GM18505 (cell line): ENCODE data around the gene OVCA2.

ENCODE experiments used
- ATAC-seq: cut with Tn5 transposase; IDR thresholded peaks from one replicate; pipeline ENCODE4 v1.9.1; 2021; ENCODE audit not compliant: unreplicated experiment
- POLR2A ChIP-seq: IDR thresholded peaks from 4 replicates; pipeline ENCODE4 v1.6.1; 2011; ENCODE audit warnings: borderline replicate concordance; ENCODE audit not compliant: insufficient read depth, insufficient read length; ENCODE audit errors: extremely low read depth

OVCA2 gene

GRCh38 chr17:2022647-2023240 lies 19.1 kb upstream of the OVCA2 start:
- no peak for TF ChIP-seq POLR2A
- no peak for ATAC-seq

- no peak for TF ChIP-seq POLR2A
- ATAC-seq, result no peak
These were observed 18.6 kb upstream of the OVCA2 start for GRCh38 chr17:2023256-2023655.

- no peak for TF ChIP-seq POLR2A
These were observed 17.9 kb upstream of the OVCA2 start for GRCh38 chr17:2023692-2024571.

DNA sequence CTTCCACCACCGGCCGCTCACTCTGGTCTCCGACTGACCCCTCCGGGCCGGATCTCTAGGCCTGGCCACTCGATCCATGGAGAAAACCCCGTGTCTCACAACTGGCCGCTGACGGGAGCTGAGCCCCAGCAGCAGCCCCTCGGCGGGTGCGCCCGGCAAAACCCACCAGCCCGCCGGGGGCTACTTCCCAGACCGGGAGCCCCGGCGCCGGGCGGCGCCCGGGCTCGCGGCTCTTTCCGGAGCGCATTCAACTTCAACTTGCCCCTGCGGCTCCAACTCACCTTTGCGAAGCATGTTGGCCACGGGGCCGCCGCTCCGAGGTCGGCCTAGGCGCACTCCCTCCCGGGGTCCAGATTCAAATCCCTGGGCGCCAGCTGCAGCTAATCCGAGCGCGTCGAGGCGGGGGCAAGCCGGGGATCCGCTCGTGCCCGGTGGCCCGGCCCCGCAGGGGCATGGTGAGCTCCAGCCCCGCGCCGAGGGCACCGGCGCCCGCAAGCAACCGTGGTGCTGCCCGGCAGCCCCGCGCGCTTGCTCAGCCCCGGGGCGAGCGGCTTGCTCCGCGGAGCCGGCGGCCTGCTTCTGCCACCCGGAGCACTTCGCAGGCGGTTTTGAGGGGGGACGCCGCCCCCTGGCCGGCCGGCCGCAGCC lies 17.1 kb upstream of the OVCA2 start:
- no peak for TF ChIP-seq POLR2A
- no peak for ATAC-seq

More at GRCh38 chr17:2023692-2024571, 17.9 kb upstream of the OVCA2 start:
- ATAC-seq, result no peak

DNA sequence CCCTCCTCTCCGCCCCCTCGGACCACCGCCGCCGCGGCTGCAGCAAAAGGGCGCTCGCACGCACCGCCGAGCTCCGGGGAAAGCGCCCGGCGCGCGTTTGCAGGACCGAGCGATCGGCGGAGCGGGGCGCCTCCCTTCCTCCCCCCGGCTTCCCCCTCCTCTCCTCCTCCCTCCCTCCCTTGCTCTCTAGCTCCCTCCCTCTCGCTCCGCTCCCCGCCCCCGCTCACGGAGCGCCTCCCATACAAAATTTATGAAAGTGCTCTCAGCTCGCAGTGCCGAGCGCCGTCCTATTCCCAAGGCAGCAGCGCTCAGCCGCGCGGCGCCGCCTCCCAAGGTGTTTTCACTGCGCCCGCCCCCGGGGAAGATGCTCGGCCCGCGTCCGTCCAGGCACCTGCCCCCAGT lies 16.6 kb upstream of the OVCA2 start, which contains the start of gene RTN4RL1:
Gene RTN4RL1, minus strand, starts transcription at position 115 of the 402 bp plus-strand sequence. CDS start 469 bp downstream, outside the sequence.
- no peak for TF ChIP-seq POLR2A
- ATAC-seq, result no peak

GRCh38 chr17:2025622-2026309 lies 16.1 kb upstream of the OVCA2 start:
- ATAC-seq, result no peak
- TF ChIP-seq POLR2A, result no peak

GRCh38 chr17:2027528-2028233 lies 14.1 kb upstream of the OVCA2 start:
- no peak for ATAC-seq
- no peak for TF ChIP-seq POLR2A

- no peak for ATAC-seq
These were observed 13.6 kb upstream of the OVCA2 start for GRCh38 chr17:2028234-2028614.

DNA sequence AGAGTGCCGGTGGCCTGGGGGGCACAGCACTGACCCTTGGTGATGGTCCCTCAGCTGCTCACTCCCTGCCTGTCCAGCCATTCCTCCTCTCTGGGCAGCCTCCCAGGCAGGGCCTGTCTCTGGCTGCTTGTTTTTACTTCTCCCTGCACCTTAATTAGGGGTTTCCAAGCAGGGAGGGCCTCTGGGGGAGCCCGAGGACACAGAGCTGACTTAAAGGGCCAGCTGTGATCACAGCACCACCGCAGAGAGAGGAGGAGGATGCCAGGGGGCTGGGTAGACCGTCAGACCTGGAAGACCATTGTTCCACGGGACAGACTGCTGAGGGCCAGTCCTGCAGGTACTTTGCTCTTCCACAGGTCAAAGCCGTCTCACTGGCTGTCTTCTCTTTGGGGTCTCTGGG lies 13.1 kb upstream of the OVCA2 start:
- no peak for TF ChIP-seq POLR2A
- no peak for ATAC-seq

More at GRCh38 chr17:2028234-2028614, 13.6 kb upstream of the OVCA2 start:
- no peak for TF ChIP-seq POLR2A

DNA sequence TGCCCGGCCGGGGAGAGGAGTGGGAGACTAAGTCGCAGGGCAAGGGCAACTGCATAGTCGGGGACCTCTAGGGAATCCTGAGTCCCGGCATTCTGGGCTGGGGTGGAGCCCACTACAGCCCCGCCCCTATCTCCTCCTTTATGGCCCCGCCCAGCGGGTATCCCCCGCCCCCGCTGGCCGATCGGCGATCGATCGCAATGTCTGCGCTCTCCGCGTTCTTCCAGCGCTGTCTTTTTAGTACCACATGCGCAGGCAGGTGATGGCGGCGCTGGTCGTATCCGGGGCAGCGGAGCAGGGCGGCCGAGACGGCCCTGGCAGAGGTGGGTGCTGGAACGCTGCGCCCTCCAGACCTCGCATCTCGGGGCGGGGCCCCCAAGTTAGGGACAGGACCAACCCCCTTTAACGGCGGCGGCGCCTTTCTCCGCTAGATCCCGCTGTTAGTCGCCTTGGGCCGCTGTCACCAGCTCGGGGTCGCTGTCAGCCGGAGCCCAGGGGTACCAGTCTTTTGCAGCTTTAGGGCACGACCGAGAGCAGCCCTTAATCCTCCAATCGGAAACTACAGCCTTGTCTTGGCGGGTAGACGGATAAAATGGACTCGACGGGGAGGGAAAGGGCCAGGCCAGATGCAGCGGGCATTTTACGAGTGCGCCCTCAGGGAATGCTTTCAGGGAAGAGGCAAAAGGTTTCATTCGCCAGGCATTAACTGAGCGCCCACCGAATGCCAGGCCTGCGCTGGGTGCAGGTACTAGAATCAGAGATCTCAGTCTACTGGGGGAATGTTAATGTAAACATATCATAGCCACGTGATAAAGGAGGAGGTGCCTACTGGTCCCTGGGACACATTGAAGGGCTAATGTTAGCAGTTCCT lies 11.7 kb upstream of the OVCA2 start, which contains the start of gene DPH1:
Gene DPH1, plus strand, starts transcription at position 243 of the 868 bp plus-strand sequence. Its CDS starts 17 bp downstream, at position 260.
- peak; percentile 59 for ATAC-seq
- TF ChIP-seq POLR2A, result peak; percentile 60

GRCh38 chr17:2030779-2031163 lies 11.1 kb upstream of the OVCA2 start:
- TF ChIP-seq POLR2A, result no peak
- ATAC-seq, result no peak
